Measurements from ENCODE around the gene KIAA1671.

KIAA1671 gene

GRCh38 chr22:25051073-25051472 lies 98.6 kb downstream of the KIAA1671 start:
- TF ChIP-seq POLR2AphosphoS5 (IDR thresholded peaks at IDR 0.05; ENCODE audit: low read depth, low read length), result no peak
- TF ChIP-seq TAF1 (IDR thresholded peaks at IDR 0.05; ENCODE audit: borderline replicate concordance, insufficient read depth, low read length), result no peak
- no peak for TF ChIP-seq SIN3A (IDR thresholded peaks at IDR 0.05; ENCODE audit: borderline replicate concordance, insufficient read depth, low read length)
- no peak for TF ChIP-seq FOXP2 (optimal IDR thresholded peaks at IDR 0.05; ENCODE audit: borderline replicate concordance, extremely low read depth, extremely low read length, insufficient read depth)
- no peak for TF ChIP-seq REST (IDR thresholded peaks at IDR 0.05; ENCODE audit: insufficient read depth in 1 of 2, low read depth in 2 of 2, low read length in 2 of 2)

GRCh38 chr22:25051983-25052710 lies 99.6 kb downstream of the KIAA1671 start:
- TF ChIP-seq FOXP2 (optimal IDR thresholded peaks at IDR 0.05; ENCODE audit: borderline replicate concordance, extremely low read depth, extremely low read length, insufficient read depth), result no peak
- TF ChIP-seq SIN3A (IDR thresholded peaks at IDR 0.05; ENCODE audit: borderline replicate concordance, insufficient read depth, low read length), result no peak
- TF ChIP-seq REST (IDR thresholded peaks at IDR 0.05; ENCODE audit: insufficient read depth in 1 of 2, low read depth in 2 of 2, low read length in 2 of 2), result no peak
- no peak for TF ChIP-seq TAF1 (IDR thresholded peaks at IDR 0.05; ENCODE audit: borderline replicate concordance, insufficient read depth, low read length)
- TF ChIP-seq POLR2AphosphoS5 (IDR thresholded peaks at IDR 0.05; ENCODE audit: low read depth, low read length), result no peak

- TF ChIP-seq TAF1 (IDR thresholded peaks at IDR 0.05; ENCODE audit: borderline replicate concordance, insufficient read depth, low read length) (no peak), POLR2AphosphoS5 (IDR thresholded peaks at IDR 0.05; ENCODE audit: low read depth, low read length) (no peak), SIN3A (IDR thresholded peaks at IDR 0.05; ENCODE audit: borderline replicate concordance, insufficient read depth, low read length) (no peak), FOXP2 (optimal IDR thresholded peaks at IDR 0.05; ENCODE audit: borderline replicate concordance, extremely low read depth, extremely low read length, insufficient read depth) (no peak), REST (IDR thresholded peaks at IDR 0.05; ENCODE audit: insufficient read depth in 1 of 2, low read depth in 2 of 2, low read length in 2 of 2) (no peak)
Measured at GRCh38 chr22:25053153-25053805, 100.8 kb downstream of the KIAA1671 start.

GRCh38 chr22:25054943-25055511 lies 102.5 kb downstream of the KIAA1671 start:
- TF ChIP-seq TAF1 (IDR thresholded peaks at IDR 0.05; ENCODE audit: borderline replicate concordance, insufficient read depth, low read length) (no peak), SIN3A (IDR thresholded peaks at IDR 0.05; ENCODE audit: borderline replicate concordance, insufficient read depth, low read length) (no peak), POLR2AphosphoS5 (IDR thresholded peaks at IDR 0.05; ENCODE audit: low read depth, low read length) (no peak), REST (IDR thresholded peaks at IDR 0.05; ENCODE audit: insufficient read depth in 1 of 2, low read depth in 2 of 2, low read length in 2 of 2) (no peak), FOXP2 (optimal IDR thresholded peaks at IDR 0.05; ENCODE audit: borderline replicate concordance, extremely low read depth, extremely low read length, insufficient read depth) (no peak)

Measured in PFSK-1 (cell line).